ENCODE measurements around the gene SLC12A5.

The SLC12A5 gene

DNA sequence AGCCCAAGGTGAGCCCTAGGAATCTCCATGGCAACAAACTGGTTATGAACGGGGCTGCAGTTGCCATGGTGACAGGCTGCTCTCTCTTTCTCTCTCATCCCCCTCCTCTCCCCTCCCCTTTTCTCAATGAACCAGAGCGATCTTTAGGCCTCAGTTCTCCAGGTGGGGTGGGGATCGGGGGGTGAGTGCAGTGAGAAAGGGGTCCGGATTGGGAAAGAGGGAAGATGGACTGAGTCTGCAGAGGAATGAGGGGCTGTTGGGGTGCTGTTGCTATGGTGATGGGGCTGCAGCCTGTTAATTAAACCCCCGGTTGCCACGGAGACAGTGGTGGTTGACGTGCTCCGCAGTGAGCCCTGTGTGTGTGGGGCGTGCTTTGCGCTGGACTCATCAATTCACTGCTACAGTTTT, 3.6 kb upstream of the SLC12A5 start:
- DNase-seq (ENCODE audit: low spot score) = no peak
- no peak for FAIRE-seq

DNA sequence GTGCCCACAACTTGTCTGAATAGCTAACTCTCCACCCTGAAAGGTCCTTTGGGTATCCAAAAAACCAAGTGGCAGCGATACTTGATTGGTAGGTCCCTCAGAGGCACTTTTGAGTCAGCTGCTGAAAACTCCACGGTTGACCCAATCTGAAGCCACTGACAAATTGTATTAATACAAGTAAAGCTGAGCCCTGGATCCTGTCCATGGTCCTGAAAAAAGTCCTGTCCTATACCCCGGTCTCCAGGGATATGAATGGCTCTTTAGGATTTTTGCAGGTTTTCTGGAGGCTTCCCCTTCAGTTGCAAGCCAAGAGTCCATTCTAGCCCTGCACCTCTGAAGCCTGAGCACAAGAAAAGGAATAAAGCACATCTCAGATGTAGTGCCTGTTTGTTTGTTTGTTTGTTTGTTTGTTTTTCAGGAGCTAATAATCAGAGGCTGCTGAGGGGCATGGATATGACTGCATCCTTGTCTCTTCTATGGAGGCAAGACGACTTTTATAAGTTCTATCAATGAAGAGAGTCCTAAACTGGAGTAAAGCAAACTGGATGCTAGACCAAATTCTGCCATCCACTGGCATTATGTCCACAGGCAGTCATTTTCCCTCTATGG, 1.7 kb upstream of the SLC12A5 start:
- DNase-seq (ENCODE audit: low spot score) (peak; percentile 71), FAIRE-seq (no peak)

DNA sequence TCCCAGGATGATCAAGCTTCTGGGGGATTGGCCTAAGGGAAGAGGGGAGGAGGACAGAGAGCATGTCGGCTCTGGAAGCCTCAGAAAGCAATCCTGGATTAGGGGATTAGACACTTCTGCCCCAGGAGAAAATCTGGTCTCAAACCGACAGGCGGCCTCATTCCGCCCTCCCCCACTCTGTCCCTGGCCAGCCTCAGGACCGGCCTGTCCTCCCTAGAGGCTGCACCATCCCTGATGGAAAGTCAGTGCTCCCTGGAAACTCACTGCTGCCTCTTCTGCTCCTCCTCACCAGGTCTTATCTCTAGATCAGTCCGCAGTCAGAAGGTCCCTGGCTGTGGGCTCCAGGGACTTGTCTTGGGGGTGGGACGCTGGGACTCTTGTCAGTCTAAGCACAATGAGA, 905 bp upstream of the SLC12A5 start:
- DNase-seq (ENCODE audit: low spot score) (no peak), FAIRE-seq (no peak)

DNA sequence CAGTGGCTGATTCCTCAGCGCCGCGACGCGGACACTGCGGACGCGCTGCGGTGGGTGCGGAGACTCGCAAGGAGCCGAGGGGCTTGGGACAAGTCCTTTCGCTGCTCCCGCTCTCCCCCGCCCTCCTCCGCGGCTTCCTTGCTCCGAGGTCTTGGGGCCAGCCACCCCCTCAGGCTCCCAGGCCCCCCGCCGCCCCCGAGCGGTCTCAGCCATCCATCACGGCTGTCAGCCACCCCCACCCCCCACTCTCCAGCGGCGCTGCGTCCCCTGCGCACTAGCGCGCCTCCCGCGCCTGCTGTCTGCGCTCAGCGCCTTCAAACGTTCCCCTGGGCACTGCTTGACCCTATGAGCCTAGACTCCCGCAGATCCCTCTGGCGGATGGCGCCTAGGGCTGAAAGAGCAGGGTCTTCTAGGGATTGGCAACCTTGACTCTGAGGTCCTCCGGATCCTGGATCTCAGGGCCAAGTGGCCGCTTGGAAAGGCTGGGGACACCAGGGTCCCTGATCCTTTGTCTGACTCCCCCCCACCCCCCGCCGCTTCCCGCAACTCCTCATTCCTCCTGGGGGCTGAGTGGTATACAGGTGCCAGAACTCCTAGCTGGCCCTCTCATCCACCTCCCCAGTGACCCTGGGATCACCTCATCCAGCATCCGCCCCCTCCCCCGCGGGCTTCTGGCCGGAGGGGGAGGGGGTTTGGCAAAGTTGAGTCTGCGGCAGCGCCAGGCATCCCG, 1.4 kb downstream of the SLC12A5 start:
- FAIRE-seq (no peak), DNase-seq (ENCODE audit: low spot score) (no peak)

DNA sequence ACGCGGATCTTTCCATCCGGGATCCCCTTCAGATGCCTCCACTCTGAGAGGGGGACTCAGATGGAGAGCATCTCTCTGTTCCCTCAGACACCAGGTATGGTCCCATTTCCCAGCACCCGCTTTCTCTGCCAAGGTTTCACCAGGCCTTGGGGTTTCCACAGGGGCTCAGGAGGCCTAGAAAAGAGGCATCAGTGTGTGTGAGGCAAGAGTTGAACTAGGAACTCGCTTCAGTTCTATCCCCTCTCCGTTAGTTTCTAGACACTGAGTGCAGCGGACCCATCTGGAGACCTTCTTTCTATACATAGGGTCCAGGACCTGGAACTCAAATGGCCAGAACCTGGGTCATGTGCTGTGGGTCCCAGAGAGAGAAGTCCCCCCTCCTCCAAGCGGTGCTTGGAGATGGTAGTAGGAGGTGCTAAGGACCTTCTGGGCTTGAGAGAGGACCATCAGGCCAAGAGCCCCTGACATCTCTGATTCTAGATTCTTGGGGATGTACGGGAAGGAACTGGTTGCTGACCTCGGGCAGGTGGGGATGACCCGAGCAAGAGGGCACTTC, 2.1 kb downstream of the SLC12A5 start:
- no peak for FAIRE-seq
- DNase-seq (ENCODE audit: low spot score) = no peak

DNA sequence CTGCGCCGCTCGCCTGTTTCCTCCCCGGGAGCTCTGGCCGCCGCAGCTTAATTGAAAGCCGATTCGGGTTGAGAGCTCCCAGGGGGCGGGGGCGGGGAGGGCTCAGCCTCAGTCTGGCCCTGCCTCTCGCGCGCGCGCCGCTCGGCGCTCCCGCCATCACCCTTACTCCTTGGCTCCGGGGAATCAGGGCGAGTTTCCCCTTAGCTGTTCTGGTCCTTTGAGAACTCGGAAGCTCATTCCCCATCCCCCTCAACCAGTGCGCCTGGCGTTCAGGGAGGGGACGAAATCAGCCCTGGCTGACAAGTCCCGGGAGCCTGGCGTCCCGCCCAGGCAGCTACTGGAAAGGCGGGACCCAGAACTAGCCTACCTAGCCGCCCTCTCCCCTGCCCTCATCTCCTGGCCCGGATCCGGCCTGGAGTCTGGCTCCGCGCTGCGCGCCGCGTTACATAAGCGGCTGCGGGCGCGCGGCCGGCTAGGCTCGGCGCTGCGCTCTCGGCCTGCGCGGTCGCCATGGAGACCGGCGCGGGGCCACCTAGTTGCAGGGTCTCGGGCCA, 2.8 kb downstream of the SLC12A5 start:
- FAIRE-seq (no peak), DNase-seq (ENCODE audit: low spot score) (peak; percentile 67)

DNA sequence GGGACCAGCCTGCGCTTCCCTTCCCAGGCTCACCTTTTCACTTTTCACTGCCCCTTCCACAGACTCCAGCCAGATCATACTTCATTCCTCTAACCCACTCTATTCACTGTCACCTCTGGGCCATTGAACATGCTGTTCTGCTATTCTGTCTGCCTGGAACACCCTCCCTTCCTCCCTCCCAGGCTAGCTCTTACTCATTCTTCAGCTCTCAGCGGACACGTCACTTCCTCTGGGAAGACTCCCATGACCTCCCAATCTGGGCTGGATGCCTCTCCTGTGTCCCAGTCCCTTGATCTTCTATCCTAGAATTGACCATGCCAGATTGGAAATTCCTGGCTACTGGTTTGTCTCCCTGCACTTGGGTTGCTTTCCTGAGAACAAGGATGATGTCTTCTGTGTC, 5.0 kb downstream of the SLC12A5 start:
- no peak for DNase-seq (ENCODE audit: low spot score)
- FAIRE-seq = no peak

DNA sequence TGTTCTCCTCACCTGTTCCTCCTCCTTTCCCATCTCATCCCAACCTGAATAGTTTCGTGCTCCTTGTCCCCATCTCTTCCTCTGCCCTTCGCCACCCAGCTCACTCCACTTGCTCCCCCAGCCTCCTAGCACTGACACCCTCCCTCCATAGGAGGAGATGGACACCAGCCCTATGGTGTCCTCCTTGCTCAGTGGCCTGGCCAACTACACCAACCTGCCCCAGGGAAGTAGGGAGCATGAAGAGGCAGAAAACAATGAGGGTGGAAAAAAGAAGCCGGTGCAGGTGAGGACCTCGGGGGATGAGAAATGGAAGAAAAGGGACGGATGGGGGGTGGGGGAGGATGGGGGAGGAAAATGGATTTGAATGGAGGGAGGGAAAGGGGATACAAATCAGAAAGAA, 6.2 kb downstream of the SLC12A5 start:
- no peak for DNase-seq (ENCODE audit: low spot score)
- no peak for FAIRE-seq

DNA sequence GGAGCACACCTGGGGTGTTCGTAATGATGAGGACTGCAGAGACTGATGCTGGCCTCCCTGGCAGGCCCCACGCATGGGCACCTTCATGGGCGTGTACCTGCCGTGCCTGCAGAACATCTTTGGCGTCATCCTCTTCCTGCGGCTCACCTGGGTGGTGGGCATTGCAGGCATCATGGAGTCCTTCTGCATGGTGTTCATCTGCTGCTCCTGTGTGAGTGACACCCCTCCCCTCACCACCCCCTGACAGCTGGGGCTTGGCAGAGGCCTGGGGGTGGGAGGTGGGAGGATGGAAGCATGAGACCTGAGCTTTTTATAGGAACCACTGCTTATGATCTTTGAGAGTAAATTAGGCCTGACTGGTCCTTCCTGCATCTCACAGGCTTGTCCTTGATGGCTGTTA, 6.7 kb downstream of the SLC12A5 start:
- DNase-seq (ENCODE audit: low spot score) (no peak), FAIRE-seq (no peak)

DNA sequence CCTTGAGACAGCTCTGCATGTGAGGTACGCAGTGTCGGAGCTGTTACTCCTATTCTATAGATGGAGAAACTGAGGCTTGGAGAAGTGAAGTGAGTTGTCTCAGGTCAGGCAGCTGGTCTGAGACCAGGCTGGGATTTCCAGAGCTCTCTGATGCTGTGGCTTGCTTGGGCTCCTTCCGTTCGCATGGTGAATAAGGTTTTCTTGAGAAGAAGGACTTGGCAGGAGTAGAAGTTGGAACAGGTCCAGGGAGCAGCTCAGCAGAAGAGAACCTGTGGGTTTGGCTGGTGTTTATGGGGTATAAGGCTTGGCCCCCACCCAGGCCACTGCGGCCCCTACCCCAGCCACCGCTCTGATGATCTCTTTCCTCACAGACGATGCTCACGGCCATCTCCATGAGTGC, 7.4 kb downstream of the SLC12A5 start:
- no peak for DNase-seq (ENCODE audit: low spot score)
- no peak for FAIRE-seq

DNA sequence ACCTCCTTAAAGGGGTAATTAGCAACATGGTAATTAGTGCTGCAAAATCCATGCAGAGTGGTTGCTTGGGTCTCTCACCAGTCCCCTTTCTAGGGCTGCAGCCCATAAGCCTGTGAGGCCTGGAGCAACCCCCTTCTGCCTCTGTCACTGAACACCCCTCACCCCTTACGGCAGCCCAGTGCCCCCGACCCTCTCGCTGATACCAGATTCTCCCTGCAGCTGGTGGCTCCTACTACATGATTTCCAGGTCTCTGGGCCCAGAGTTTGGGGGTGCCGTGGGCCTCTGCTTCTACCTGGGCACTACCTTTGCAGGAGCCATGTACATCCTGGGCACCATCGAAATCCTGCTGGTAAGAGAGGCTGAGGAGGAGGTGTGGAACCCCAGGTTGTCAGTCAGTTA, 8.0 kb downstream of the SLC12A5 start:
- DNase-seq (ENCODE audit: low spot score) (no peak), FAIRE-seq (no peak)

DNA sequence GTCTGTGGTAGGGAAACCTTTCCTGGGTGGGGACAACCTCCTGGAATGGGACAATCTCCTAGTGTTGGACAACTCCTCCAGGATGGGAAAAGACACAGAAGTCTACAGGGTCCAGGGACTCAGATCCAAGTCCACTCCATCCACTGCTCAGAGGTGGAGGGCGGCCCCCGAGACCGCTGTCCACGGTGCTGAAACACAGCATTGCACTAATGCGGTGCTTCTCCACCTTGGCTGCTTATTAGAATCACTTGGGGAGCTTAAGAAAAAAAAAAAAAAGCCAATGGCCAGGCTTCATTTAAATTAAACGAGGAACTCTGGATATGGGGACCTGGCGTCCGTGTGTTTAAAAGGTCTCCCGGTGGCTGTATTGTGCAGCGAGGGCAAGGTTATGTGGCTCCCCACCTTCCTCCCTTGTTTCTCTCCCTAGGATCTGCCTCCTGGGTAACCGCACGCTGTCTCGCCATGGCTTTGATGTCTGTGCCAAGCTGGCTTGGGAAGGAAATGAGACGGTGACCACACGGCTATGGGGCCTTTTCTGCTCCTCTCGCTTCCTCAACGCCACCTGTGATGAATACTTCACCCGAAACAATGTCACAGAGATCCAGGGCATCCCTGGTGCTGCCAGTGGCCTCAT, 12.0 kb downstream of the SLC12A5 start:
- FAIRE-seq (peak; percentile 52), DNase-seq (ENCODE audit: low spot score) (peak; percentile 81)

DNA sequence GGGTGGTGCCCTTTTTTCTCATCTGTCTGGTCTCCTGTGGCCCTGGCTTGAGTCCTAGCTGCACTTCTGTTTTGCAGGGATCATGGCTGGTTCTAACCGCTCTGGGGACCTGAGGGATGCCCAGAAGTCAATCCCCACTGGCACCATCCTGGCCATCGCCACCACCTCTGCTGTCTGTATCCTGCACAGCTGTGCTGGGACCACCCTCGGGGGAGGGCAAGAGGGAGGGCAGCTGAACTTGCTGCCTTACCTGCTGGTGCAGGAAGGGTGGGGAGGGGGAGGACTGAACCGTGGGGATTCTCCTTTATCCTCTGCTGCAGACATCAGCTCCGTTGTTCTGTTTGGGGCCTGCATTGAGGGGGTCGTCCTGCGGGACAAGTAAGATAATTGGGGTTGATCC, 14.5 kb downstream of the SLC12A5 start:
- FAIRE-seq = no peak
- DNase-seq (ENCODE audit: low spot score) = no peak

DNA sequence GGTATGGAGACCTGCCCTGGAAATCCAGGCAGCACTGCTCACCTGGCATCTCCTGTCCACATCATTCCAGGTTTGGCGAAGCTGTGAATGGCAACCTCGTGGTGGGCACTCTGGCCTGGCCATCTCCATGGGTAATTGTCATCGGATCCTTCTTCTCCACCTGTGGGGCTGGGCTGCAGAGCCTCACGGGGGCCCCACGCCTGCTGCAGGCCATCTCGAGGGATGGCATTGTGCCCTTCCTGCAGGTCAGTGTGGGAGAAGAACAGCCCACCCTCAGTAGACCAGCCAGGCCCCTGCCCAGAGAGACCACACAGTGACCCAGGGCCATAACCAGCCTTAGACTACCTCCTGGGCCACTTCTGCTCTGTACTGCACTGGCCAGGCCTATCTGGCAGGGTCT, 15.9 kb downstream of the SLC12A5 start:
- no peak for DNase-seq (ENCODE audit: low spot score)
- FAIRE-seq = no peak

DNA sequence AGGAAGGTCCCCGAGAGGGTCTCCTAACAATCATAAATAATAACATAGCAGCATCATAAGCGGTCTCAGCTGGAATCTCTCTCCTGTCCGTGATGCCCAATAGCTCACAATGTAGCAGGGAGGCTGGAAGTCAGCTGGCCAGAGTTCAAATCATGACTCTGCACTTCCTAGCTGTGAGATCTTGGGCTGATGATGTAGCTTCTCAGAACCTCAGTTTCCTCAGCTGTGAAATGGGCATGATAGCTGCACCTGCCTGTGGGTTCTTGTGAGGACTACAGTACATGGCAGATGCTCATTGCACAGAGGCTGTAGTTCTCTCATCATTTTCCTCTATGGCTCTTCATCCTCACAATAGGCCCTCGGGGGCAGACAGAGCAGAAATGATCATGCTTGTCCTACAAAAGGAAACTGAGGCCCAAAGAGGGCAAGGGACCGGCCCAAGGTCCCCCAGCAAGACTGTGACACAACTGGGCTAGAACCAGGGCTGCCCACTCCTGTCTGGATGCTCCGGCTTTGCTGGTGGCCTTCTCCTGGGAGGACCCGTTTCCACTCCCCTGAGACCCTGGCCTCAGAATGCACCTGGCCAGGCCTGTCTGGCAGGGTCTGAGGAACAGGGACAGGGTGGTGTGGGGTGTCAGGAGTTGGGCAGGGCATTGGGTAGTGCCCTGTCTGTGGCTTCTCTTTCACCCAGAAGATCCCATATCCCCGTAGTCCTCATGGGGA, 17.7 kb downstream of the SLC12A5 start:
- DNase-seq (ENCODE audit: low spot score) (no peak), FAIRE-seq (no peak)

DNA sequence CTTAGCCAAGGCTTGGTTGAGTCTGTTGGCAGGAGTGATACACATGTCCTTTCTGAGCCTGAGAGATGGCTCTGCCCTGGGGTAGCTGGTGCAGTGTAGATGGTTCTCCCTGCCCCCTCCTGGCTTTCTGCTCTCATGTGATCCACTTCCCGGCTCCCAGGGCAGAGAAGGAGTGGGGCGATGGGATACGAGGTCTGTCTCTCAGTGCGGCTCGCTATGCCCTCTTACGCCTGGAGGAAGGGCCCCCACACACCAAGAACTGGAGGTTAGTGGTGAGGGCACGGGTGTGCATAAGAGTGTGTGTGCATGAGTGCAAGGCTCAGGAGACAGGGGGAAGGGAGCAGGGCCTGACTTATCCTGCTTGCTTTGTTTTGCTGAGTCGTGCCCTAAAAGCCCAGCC, 18.8 kb downstream of the SLC12A5 start:
- DNase-seq (ENCODE audit: low spot score) = no peak
- FAIRE-seq = no peak

DNA sequence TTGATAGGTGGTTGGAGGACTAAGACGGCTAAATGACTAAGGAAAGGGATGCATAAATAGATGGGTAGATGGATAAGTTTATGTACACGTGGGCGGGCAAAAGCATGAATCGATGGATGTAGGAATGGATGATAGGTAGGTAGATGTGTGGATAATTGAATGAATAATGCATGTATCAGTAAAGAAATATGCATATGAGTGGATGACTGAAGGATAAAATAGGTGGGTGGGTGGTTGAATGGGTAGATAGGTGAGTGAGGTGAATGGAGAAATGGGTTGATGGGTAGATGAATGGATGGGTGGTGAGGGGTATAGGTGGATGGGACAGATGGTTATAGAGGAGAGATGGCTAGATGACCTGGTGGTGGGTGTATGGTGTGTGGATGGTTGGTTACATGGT, 20.2 kb downstream of the SLC12A5 start:
- DNase-seq (ENCODE audit: low spot score) (no peak), FAIRE-seq (peak; percentile 88)

DNA sequence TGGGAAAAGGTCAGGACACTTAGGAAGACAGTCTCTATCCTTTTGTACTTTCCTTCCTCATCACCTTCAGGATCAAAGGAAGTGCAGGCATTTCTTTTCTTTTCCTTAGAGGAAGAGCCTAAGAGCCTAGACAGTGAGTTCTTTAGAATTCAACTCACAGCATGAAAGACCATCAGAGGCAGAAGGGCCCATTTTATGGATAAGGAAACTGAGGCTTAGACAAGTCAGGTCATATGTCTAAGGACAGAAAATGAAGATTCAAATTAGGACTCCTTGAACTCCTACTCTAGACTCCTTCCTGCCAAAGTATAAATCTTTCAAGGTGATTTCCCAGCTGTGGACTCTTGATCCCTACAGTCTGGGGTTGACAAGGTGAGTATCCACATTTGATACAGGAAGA, 20.8 kb downstream of the SLC12A5 start:
- FAIRE-seq = no peak
- DNase-seq (ENCODE audit: low spot score) = no peak

DNA sequence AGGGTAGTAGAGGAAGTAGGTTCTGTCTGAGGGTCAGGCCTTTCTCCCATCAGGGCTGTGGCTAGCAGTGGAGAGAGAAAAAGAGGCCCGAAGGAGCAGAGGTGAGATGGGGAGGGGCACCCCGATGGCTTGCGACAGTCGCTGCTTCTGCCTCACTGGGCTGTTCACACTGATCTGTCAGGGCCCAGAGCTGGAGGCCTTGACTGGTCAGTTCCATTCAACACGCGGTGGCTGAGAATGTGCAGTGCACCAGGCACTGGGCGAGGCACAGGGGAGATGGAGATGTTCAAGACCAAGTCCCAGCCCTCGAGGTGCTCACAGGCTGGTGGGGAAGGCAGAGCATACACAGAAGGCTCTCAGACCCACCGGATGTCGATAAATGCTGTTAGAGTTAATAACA, 21.4 kb downstream of the SLC12A5 start:
- DNase-seq (ENCODE audit: low spot score) = no peak
- no peak for FAIRE-seq

DNA sequence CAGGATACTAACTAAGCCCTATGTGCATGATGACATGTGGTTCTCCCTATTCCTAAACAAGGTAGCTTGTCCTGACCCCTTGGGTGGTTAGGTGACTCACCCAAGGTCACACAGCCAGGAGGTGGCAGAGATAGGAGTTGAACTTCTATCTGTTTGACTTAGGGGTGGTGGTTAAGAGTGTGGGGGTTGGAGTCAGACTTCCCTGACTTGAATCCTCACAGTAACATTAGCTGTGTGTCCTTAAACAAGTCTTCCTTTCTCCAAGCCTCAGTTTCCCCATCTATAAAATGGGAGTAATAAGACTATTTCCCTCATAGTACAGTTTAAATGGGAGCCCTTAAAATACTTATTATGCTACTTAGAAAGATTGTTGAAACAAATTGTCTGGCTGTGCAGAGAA, 21.9 kb downstream of the SLC12A5 start:
- FAIRE-seq (no peak), DNase-seq (ENCODE audit: low spot score) (no peak)

DNA sequence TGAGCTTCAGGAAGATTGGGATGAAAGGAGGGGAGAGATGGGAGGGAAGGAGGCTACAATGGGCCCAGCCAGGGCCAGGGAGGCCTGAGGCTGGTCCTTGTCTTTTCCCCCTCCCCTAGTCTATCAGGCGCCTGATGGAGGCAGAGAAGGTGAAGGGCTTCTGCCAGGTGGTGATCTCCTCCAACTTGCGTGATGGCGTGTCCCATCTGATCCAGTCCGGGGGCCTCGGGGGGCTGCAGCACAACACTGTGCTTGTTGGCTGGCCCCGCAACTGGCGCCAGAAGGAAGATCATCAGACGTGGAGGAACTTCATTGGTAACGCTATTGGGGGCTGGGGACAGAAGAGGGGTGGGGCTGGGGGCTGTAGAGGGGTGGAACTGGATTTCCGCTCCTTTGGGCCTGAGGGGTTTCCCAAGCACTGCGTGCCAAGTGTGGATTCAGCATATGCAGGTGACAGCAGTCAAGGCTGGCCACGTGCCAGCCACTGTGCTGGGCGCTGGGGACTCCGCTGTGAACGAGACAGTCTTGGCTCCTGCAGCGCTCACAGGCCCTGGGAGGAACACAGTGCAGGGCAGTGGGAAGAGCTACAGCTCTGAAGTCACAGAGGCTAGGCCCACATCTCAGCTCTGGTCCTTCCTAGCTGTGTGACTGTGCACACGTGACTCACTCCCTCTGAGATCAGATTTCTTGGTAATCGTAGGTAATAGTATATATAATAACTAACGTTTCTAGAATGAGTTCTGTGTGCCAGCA, 22.7 kb downstream of the SLC12A5 start:
- no peak for DNase-seq (ENCODE audit: low spot score)
- no peak for FAIRE-seq

Measured in urothelium cell line (cell line).